Ovary (tissue), 10 donors: Measurements from ENCODE around the gene MRPL57. TPM values are rescaled to one million over a fixed set of nuclear protein-coding genes. Genes with fewer than 3 reads are reported as not detected.

ENCODE experiments used
- DNase-seq, 5 donors: peaks; one replicate each; pipeline ENCODE4 v3.0.0-alpha.2; 2019 to 2020
- H3K27ac ChIP-seq, 2 donors: fragments of 200-600 bp; one replicate each; pipeline versions ENCODE4 v1.5.1 to v1.8.0; 2019 to 2022
- H3K27me3 ChIP-seq: fragments of 200-600 bp; one replicate; pipeline ENCODE4 v1.8.0; 2022
- H3K36me3 ChIP-seq: fragments of 200-600 bp; sonication (generic); one replicate; pipeline ENCODE4 v1.5.1; 2019
- H3K4me1 ChIP-seq: one replicate; pipeline ENCODE4 v1.8.1; 2013; ENCODE audit warnings: mild to moderate bottlenecking, moderate library complexity; ENCODE audit not compliant: insufficient read depth
- H3K4me3 ChIP-seq: fragments of 200-600 bp; sonication (generic); one replicate; pipeline ENCODE4 v1.5.1; 2017
- H3K9me3 ChIP-seq, 2 donors: fragments of 200-600 bp in 1 of 2; sonication (generic) in 1 of 2; one replicate each; pipeline versions ENCODE4 v1.5.1 to v1.8.1; 2013 to 2019; ENCODE audit warnings: mild to moderate bottlenecking in 1 of 2, moderate library complexity in 1 of 2
- CTCF ChIP-seq, 3 donors: fragments of 450-650 bp in 2 of 3; fragments of 200-600 bp in 1 of 3; IDR thresholded peaks; one replicate each; pipeline versions ENCODE4 v1.5.1 to v1.8.0; 2016 to 2022; ENCODE audit warnings: antibody characterized with exemption in 3 of 3, mild to moderate bottlenecking in 1 of 3
- EP300 ChIP-seq: sonication (generic); formaldehyde crosslinking; IDR thresholded peaks from one replicate; pipeline ENCODE4 v1.6.1; 2017; ENCODE audit warnings: antibody characterized with exemption
- POLR2A ChIP-seq: fragments of 450-650 bp; IDR thresholded peaks from one replicate; pipeline ENCODE4 v1.6.1; 2017; ENCODE audit warnings: antibody characterized with exemption, mild to moderate bottlenecking, moderate library complexity
- WGBS, 3 donors: extraction: QIAGEN DNeasy Blood & Tissue Kit in 1 of 3; methylation state at CpG; one replicate each; pipeline versions ENCODE4 v1.1.5 to v1.1.7; 2013 to 2017; 5-methylcytosine and 5-hydroxymethylcytosine counted together
- intact Hi-C, 4 donors: fragments of 100-400 bp; cut with DNase I; formaldehyde crosslinking; loops; one replicate each; pipeline versions ENCODE4 v1.11.0 to v1.15.1; 2022 to 2023
- long read RNA-seq, 3 donors: library from polyadenylated mRNA in 2 of 3; unstranded in 2 of 3; transcript quantifications; one replicate each; pipeline ENCODE4 v2.0.0 and lab custom pipeline, GENCODE V29; 2021 to 2026
- polyA plus RNA-seq, 2 donors: library from polyadenylated mRNA; stranded (reverse); fragments of 200-250 nt in 1 of 2; fragments of 350-450 nt in 1 of 2; fragmentation: Illumina TruSeq in 1 of 2; extraction: RNeasy Lipid Tissue Mini Kit (QIAGEN cat#74804) in 1 of 2; gene quantifications; one replicate each; pipeline ENCODE4 v1.2.3, GENCODE V29; 2013 to 2014
- total RNA-seq, 7 donors: library from RNA; depleted of rRNA in 2 of 7; stranded (reverse); fragments of >200 nt in 2 of 7; fragmentation: NEBNext Ultra II Directional in 3 of 7; extraction: Animal tissue kit (Norgen Biotek cat#: 25700) in 3 of 7; gene quantifications; one replicate each; pipeline versions ENCODE4 v1.1.0 to v1.2.4, GENCODE V29; 2016 to 2023
- donor health status: DM: no; HTN: no; CAD: no; lungs with moderate emphysema.
- donor health status: DM: no; HTN: no; CAD: no.
- donor health status: Bipolar disorder and iron deficiency.
- donor health status: DM: yes; HTN: yes; CAD: no.
- donor health status: DM: no; HTN: no; CAD: no.
- donor health status: DM: yes; HTN: yes; CAD: no.

The MRPL57 gene
- total RNA-seq: 10 to 100 TPM; 16.1 to 39.3 (median 19.7) TPM
- 10 to 100 TPM; 16.8 to 20.7 TPM for polyA plus RNA-seq
- long read RNA-seq, donor 1, transcript MRPL57-201 (2 exons, 2,246 nt): major isoform, 26 of 45 reads
- long read RNA-seq, donor 1, partial matches to known transcripts: 0 of 45 reads
- long read RNA-seq, donor 1, other reads (novel, unspliced or antisense): 19 of 45 reads
- long read RNA-seq, donor 2, transcript MRPL57-201 (2 exons, 2,246 nt): major isoform, 60 of 81 reads
- long read RNA-seq, donor 2, partial matches to known transcripts: 0 of 81 reads
- long read RNA-seq, donor 2, other reads (novel, unspliced or antisense): 21 of 81 reads
- long read RNA-seq, donor 3, transcript MRPL57-201 (2 exons, 2,246 nt): major isoform, 37 of 52 reads
- long read RNA-seq, donor 3, partial matches to known transcripts: 0 of 52 reads
- long read RNA-seq, donor 3, other reads (novel, unspliced or antisense): 15 of 52 reads

DNA sequence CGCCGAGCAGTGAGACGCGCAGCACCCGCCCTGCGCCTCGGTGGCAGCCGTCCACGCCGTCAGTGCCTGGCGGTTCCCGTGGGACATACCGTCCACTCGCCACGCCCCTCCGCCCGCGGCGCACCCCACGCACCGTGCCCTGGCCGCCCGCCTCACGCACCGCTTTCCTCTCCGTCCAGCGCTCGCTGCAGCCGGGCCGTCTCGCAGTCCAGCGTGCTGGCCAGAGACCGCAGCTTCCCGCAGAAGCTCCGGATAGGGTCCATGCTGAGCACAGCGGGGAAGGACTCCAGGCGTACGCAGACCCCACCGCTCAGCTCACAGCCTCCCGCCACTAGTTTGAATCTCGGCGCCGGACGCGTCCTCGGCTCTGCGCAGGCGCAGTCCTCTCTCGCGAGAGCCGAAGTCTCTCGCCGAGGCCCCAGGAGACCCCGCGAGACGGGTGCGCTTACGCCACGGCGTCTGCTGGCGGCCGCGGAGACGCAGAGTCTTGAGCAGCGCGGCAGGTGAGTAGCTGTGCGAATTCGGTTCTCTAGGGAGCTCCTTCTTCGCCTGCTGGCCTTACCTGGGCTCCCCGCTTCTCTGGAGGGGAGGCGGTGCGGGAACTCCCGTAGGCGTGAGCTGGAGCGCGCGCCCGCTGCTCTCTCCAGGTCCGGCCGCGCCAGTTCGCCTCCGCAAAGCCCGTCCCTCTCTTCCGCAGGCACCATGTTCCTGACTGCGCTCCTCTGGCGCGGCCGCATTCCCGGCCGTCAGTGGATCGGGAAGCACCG lies at the start of gene MRPL57, which contains the start of gene SKA3:
MRPL57 (plus strand) TSS at position 444 of the 767 bp plus-strand sequence; CDS start at position 703, 259 bp downstream.
SKA3 (minus strand) TSS at position 338 of the 767 bp plus-strand sequence; CDS start at position 263, 75 bp downstream.
- Histone ChIP-seq H3K27me3 (no peaks in the 10 kb centered on the region), H3K9me3 (no peaks in the 10 kb centered on the region), H3K4me3 (peak within 1 kb of the TSS; percentile 92), H3K4me1 (peaks cover 2% of the 10 kb centered on the region), H3K27ac (peak within 1 kb of the TSS; percentile 86 to 93), H3K36me3 (no peaks in the 10 kb centered on the region)
- TF ChIP-seq CTCF (IDR thresholded peaks at IDR 0.05) (peak in 2 of 3 donors; percentile 39 to 60), EP300 (no peak), POLR2A (peak; percentile 89)
- DNase-seq: peak; percentile 90 to 95 (median 93)
- WGBS, 3 donors: 0 to 1% (median 1%) methylated on average over 80 to 93 of the region's 93 CpGs
- intact Hi-C loops: no loop called here

GRCh38 chr13:21130116-21130515 lies 46.3 kb upstream of the MRPL57 start:
- Histone ChIP-seq H3K9me3 (no peaks in the 10 kb centered on the region), H3K4me3 (no peak overlapping the region), H3K36me3 (no peaks in the 10 kb centered on the region), H3K27me3 (no peaks in the 10 kb centered on the region), H3K27ac (no peak overlapping the region), H3K4me1 (no peaks in the 10 kb centered on the region)
- WGBS, 3 donors: 91 to 93% (median 91%) methylated on average over 2 of the region's 2 CpGs
- TF ChIP-seq CTCF (IDR thresholded peaks at IDR 0.05): no peak
- DNase-seq: no peak
- intact Hi-C loops: loop anchor here (5.0 to 10.0 kb wide), 2 partner anchors 185 to 188 kb away; no protein-coding TSS in a partner anchor

DNA sequence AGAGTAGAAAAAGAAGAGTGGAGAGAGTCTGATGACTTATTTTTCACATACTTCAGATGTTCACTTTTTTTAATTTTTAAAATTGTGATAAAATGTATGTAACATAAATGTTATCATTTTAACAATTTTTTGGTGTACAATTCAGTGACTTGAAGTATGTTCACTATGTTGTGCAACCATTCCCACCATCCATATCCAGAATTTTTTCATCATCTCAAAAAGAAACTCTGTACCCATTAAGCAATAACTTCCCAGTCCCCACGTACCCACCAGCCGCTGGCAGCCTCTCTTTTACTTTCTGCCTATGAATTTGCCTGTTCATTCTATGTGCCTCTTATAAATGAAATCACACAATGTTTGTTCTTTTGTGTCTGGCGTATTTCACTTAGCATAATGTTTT lies 43.4 kb upstream of the MRPL57 start:
- intact Hi-C loops: loop anchor here (5.0 to 10.0 kb wide), 2 partner anchors 188 to 191 kb away; no protein-coding TSS in a partner anchor
- 68 to 71% (median 68%) methylated on average over 3 of the region's 3 CpGs for WGBS, 3 donors
- no peaks in the 10 kb centered on the region for H3K36me3 ChIP-seq

More for the DNA sequence above, 43.4 kb upstream of the MRPL57 start:
- Histone ChIP-seq H3K27me3 (no peaks in the 10 kb centered on the region), H3K9me3 (no peaks in the 10 kb centered on the region), H3K4me3 (no peak overlapping the region), H3K4me1 (no peaks in the 10 kb centered on the region), H3K27ac (no peak overlapping the region)
- TF ChIP-seq POLR2A (no peak), EP300 (no peak), CTCF (IDR thresholded peaks at IDR 0.05) (no peak)
- DNase-seq: no peak
